HG02852 (cell line): ENCODE results near the gene EIF4A3.
"Not testable (repeated sequence)": the region's sequence is repeated elsewhere in the genome, so short reads cannot be mapped to it uniquely, and the experiment has no call there.

Experiments used
- ATAC-seq: cut with Tn5 transposase; IDR thresholded peaks from one replicate; pipeline ENCODE4 v1.9.1; 2021; ENCODE audit warnings: mild to moderate bottlenecking, moderate library complexity; ENCODE audit not compliant: unreplicated experiment

The EIF4A3 gene

GRCh38 chr17:80173126-80173525, 26.2 kb upstream of the EIF4A3 start:
- no peak for ATAC-seq

GRCh38 chr17:80171681-80172080, 24.8 kb upstream of the EIF4A3 start:
- no peak for ATAC-seq

GRCh38 chr17:80169784-80170500, 23.0 kb upstream of the EIF4A3 start, which contains the start of gene CARD14:
CARD14 (plus strand) TSS chr17:80170030; CDS start chr17:80181439, 11,409 bp downstream.
- ATAC-seq, result no peak

- no peak for ATAC-seq
Measured at GRCh38 chr17:80169107-80169506, 22.2 kb upstream of the EIF4A3 start.

- no peak for ATAC-seq
Measured at GRCh38 chr17:80168371-80168770, 21.4 kb upstream of the EIF4A3 start.

GRCh38 chr17:80166446-80166845, 19.5 kb upstream of the EIF4A3 start:
- ATAC-seq, result no peak

- ATAC-seq, result no peak
Measured at GRCh38 chr17:80164185-80164584, 17.3 kb upstream of the EIF4A3 start.

- no peak for ATAC-seq
Measured at GRCh38 chr17:80163336-80163735, 16.4 kb upstream of the EIF4A3 start.

GRCh38 chr17:80160536-80160935, 13.6 kb upstream of the EIF4A3 start:
- ATAC-seq, result no peak

- no peak for ATAC-seq
Measured at GRCh38 chr17:80158846-80159245, 11.9 kb upstream of the EIF4A3 start.

GRCh38 chr17:80155600-80155999, 8.7 kb upstream of the EIF4A3 start:
- not testable (repeated sequence) for ATAC-seq

- no peak for ATAC-seq
Measured at GRCh38 chr17:80154166-80154565, 7.2 kb upstream of the EIF4A3 start.

- ATAC-seq, result no peak
Measured at GRCh38 chr17:80153004-80153403, 6.1 kb upstream of the EIF4A3 start.

GRCh38 chr17:80152081-80152702, 5.3 kb upstream of the EIF4A3 start:
- no peak for ATAC-seq

- ATAC-seq, result no peak
Measured at GRCh38 chr17:80151333-80151732, 4.4 kb upstream of the EIF4A3 start.

GRCh38 chr17:80146121-80147034, 550 bp downstream of the EIF4A3 start:
- ATAC-seq, result peak; percentile 19

- no peak for ATAC-seq
Measured at GRCh38 chr17:80145076-80146075, 1.6 kb downstream of the EIF4A3 start.

GRCh38 chr17:80142929-80143328, 4.0 kb downstream of the EIF4A3 start:
- ATAC-seq, result no peak

- no peak for ATAC-seq
Measured at GRCh38 chr17:80141463-80142165, 5.3 kb downstream of the EIF4A3 start.
